RWPE1 (cell line): ENCODE results near the gene CALU.

Experiments
- CTCF ChIA-PET: fragments of 350-600 bp; sonication (Branson Sonifier 250); formaldehyde crosslinking; extraction: SDS; loops from one replicate; lab custom pipeline; 2021; lab: Yijun Ruan, JAX
- POLR2A ChIA-PET: fragments of 400-600 bp; formaldehyde crosslinking; extraction: SDS; loops from one replicate; lab custom pipeline; 2020; ENCODE audit warnings: antibody characterized with exemption; ENCODE audit not compliant: low non-redundant PET; lab: Yijun Ruan, JAX
- DNase-seq: peaks from one replicate; pipeline ENCODE4 v3.0.0; 2012; ENCODE audit warnings: low spot score
- H3K27ac ChIP-seq: fragments of 450-650 bp; 2 replicates; pipeline ENCODE4 v1.5.1; 2017
- CTCF ChIP-seq: fragments of 450-650 bp; conservative IDR thresholded peaks from 2 replicates; pipeline ENCODE4 v1.5.1; 2017; ENCODE audit warnings: low read depth, mild to moderate bottlenecking

Gene CALU

GRCh38 chr7:128699196-128699712 lies 39.9 kb upstream of the CALU start:
- no peak for DNase-seq
- H3K27ac ChIP-seq: no peak overlapping the region
- ChIA-PET CTCF (no interaction called here), POLR2A (no interaction called here)
- no peak for TF ChIP-seq CTCF

GRCh38 chr7:128699895-128700294 lies 39.3 kb upstream of the CALU start:
- no peak overlapping the region for H3K27ac ChIP-seq
- ChIA-PET CTCF (no interaction called here), POLR2A (no interaction called here)
- DNase-seq: no peak
- TF ChIP-seq CTCF: no peak

GRCh38 chr7:128701062-128701785 lies 37.9 kb upstream of the CALU start:
- POLR2A ChIA-PET: no interaction called here
- no peak for TF ChIP-seq CTCF
- DNase-seq: no peak
- CTCF ChIA-PET: no interaction called here
- no peak overlapping the region for H3K27ac ChIP-seq

GRCh38 chr7:128703609-128704241 lies 35.4 kb upstream of the CALU start:
- POLR2A ChIA-PET: no interaction called here
- DNase-seq: no peak
- H3K27ac ChIP-seq: no peak overlapping the region
- TF ChIP-seq CTCF: no peak
- CTCF ChIA-PET: no interaction called here

- H3K27ac ChIP-seq: no peak overlapping the region
- ChIA-PET POLR2A (no interaction called here), CTCF (no interaction called here)
- TF ChIP-seq CTCF: no peak
- no peak for DNase-seq
These were observed 33.2 kb upstream of the CALU start for GRCh38 chr7:128705891-128706333.

- no peak overlapping the region for H3K27ac ChIP-seq
- ChIA-PET CTCF (no interaction called here), POLR2A (no interaction called here)
- no peak for TF ChIP-seq CTCF
- DNase-seq: no peak
These were observed 31.4 kb upstream of the CALU start for GRCh38 chr7:128707752-128708151.
